GM18505 (cell line): Measurements from ENCODE around the gene SUGP2.
"Not testable (repeated sequence)": the region's sequence is repeated elsewhere in the genome, so short reads cannot be mapped to it uniquely, and the experiment has no call there.

Source experiments
- ATAC-seq: cut with Tn5 transposase; IDR thresholded peaks from one replicate; pipeline ENCODE4 v1.9.1; 2021; ENCODE audit not compliant: unreplicated experiment
- POLR2A ChIP-seq: IDR thresholded peaks from 4 replicates; pipeline ENCODE4 v1.6.1; 2011; ENCODE audit warnings: borderline replicate concordance; ENCODE audit not compliant: insufficient read depth, insufficient read length; ENCODE audit errors: extremely low read depth

Gene SUGP2

GRCh38 chr19:18960370-18960769 is 72.9 kb downstream of the SUGP2 start:
- no peak for ATAC-seq
- no peak for TF ChIP-seq POLR2A

- ATAC-seq, result no peak
- TF ChIP-seq POLR2A, result no peak
These were observed 78.3 kb downstream of the SUGP2 start for GRCh38 chr19:18955042-18955441.

GRCh38 chr19:18954094-18954493 is 79.2 kb downstream of the SUGP2 start:
- no peak for TF ChIP-seq POLR2A
- ATAC-seq, result no peak

GRCh38 chr19:18952364-18953003 is 80.8 kb downstream of the SUGP2 start:
- not testable (repeated sequence) for ATAC-seq

GRCh38 chr19:18951721-18952281 is 81.5 kb downstream of the SUGP2 start:
- ATAC-seq, result no peak
- no peak for TF ChIP-seq POLR2A

- no peak for ATAC-seq
- TF ChIP-seq POLR2A, result no peak
These were observed 83.5 kb downstream of the SUGP2 start for GRCh38 chr19:18949858-18950257.

GRCh38 chr19:18948976-18949356 is 84.4 kb downstream of the SUGP2 start:
- TF ChIP-seq POLR2A, result no peak
- ATAC-seq, result no peak

- ATAC-seq, result no peak
- no peak for TF ChIP-seq POLR2A
These were observed 85.0 kb downstream of the SUGP2 start for GRCh38 chr19:18948075-18948975.

GRCh38 chr19:18946918-18947317 is 86.4 kb downstream of the SUGP2 start:
- TF ChIP-seq POLR2A, result no peak
- no peak for ATAC-seq

GRCh38 chr19:18946335-18946734 is 87.0 kb downstream of the SUGP2 start:
- TF ChIP-seq POLR2A, result no peak
- ATAC-seq, result no peak

GRCh38 chr19:18945297-18945696 is 88.0 kb downstream of the SUGP2 start:
- no peak for ATAC-seq
- no peak for TF ChIP-seq POLR2A

- no peak for ATAC-seq
- no peak for TF ChIP-seq POLR2A
These were observed 89.9 kb downstream of the SUGP2 start for GRCh38 chr19:18943465-18943864.

- ATAC-seq, result no peak
- TF ChIP-seq POLR2A, result no peak
These were observed 90.6 kb downstream of the SUGP2 start for GRCh38 chr19:18942692-18943091.

- no peak for TF ChIP-seq POLR2A
- no peak for ATAC-seq
These were observed 91.5 kb downstream of the SUGP2 start for GRCh38 chr19:18941628-18942354.
